Mammary microvascular endothelial cell (primary cell): ENCODE results near the gene DNAAF3. TPM values are rescaled to one million over a fixed set of nuclear protein-coding genes. Genes with fewer than 3 reads are reported as not detected.

Experiments used
- total RNA-seq: library from RNA; depleted of rRNA; stranded (reverse); fragments of >200 nt; gene quantifications from 2 replicates; pipeline ENCODE4 v1.2.3, GENCODE V29; 2015

Gene DNAAF3
- 0.79 and 1.8 TPM in 2 replicates for total RNA-seq

DNA sequence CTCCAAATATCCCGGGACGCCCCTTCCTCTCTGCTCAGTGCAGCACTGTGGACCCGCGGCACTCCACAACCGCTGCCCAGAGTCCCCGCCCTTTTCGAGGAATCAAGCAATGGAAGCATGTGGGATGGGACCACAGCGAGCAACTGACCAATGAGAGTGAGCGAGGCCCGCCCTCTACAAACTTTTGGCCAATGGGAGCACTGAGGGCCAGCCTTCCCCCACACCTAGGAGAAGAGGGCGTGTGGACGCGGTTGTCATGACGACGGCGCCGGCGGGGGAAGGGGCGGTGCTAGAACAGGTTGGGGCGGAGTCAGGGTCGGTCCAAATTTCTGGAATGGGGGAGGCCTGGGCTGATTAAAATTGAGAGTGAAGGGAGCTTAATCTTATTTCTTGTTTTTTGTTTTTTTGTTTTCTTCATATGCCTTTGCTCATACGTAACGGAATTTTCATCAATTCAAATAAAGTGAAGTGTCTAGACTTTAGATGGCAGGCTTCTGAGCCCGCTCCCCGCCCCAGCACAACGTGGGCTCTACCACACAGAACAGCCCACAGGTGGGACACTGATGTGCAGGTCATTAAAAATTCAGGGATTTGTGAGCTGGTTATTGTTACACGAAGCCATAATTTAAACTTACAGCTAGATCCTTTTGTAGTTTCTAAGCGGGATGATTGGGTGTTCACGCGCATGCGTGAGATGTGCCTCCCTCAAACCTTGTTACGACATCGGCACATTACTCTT, at the start of gene DNAAF3:
Gene DNAAF3 (minus strand): TSS at position 84 of the 739 bp plus-strand sequence. CDS start 200 bp downstream, outside the sequence.

DNA sequence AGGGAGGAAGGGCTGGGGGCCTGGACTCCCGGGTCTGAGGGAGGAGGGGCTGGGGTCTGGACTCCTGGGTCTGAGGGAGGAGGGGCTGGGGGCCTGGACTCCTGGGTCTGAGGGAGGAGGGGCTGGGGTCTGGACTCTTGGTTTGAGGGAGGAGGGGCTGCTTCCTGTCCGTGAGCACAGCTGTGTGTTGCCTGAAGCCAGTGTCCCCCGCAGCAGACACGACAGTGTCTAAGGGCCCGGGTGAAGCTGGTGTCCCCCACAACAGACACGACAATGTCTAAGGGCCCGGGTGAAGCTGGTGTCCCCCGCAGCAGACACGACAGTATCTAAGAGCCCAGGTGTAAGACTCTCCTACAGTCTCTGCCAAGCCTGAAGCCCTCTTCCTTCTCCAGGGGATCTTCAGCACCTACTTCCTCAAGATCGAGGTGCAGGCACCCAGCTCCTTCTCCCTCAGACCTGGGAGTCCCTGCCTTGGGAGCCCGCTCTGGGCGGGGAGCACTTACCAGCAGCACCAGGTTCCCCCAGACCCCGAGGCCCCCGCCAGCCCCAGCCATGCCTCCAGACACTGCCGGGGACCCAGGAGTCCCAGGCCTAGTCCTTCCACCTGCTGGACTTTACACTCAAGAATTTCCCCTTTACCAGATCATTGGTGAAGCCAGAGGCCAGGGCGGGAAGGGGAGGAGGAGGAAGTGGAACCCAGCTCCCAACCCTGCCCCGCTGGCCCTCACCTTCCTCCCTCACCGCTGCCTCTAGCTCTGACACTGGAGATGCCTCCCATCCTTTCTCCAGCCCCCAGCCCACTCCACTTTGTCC, 42.7 kb upstream of the DNAAF3 start, which contains the start of gene PTPRH:
Gene PTPRH (minus strand): TSS at position 622 of the 813 bp plus-strand sequence. CDS start 68 bp downstream, at position 554.

DNA sequence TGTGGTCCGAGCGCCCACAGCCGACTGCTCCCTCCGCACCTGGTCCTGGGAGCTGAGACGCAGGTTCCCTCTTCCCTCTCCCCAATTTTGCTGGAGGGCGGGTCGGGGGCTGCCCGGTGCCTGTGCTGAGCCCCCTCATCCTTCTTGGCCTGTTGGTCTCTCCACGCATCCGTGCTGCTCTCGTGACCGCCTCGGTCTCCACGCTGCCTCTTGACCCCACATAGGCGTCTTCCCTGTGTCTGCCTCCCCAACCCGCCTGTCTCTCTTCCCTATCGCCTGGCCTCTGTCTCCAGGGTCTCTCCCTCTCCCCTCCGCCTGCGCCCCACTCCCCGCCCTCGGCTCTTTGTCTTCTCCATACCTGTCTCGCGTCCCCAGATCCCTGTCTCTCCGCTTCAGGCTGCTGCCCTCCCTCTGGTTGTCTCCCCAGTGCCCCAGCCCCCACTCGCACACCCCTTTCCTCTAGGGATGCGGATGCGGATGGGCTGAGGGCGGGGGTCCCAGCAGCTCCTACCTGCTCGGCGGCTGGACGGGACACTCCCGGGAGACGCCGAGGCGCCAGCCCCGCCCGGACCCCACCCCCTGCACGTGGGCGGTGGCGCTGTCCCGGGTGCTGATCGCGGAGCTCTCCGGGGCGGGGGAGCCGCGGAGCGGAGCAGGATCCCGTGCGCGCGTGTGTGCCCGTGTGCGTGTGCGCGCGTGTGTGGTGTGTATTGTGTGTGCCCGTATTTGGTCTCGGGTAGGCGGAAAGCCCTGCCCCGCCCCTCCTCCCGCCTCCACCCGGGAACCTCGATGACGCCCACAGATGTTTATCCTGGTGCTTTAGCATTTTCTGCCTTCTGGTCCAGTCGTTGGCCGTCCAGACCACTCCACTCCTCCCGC, 13.4 kb upstream of the DNAAF3 start, which contains the start of gene SYT5:
Gene SYT5 (minus strand): TSS at position 684 of the 879 bp plus-strand sequence. CDS start 1,248 bp downstream, outside the sequence.

DNA sequence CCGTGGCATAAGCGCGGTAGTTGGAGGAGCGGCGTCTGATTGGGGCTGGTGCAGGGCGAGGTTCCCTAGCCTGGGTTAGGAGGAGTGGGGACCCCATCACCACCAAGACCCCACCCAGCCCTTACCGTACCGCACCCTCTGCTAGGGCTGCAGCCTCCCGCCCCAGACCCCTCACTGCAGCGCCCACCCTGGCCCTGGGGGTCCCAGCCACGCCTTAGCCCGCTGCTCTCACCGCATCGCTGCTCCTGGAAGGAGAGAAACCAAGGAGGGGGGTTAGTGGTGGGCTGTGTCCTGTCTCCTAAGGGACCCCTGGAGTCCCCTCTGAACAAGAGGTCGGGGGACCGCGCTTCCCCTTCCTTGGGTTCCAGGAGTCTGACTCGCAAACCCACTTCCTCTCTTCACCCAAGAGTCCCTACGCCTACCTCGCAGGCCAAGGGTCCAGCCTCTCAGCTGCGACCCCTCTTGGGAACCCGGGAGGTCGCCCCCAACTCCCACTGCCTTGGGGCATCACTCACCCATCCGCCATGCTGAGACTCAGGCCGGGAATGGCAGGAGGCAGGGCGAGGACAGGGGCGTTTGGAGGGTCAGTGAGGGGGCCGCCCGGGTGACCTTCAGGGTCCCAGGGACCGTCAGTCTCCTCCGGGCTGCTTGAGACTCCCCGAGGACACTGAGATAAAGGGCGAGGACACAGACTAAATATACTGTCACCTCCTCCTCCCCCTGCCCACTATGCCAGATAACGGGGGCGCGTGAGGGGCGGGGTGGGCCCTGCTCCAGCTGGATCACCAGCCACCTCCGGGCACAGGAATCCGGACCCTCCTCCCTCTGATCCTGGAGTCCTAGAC, 9.1 kb downstream of the DNAAF3 start, which contains the start of gene TNNI3:
Gene TNNI3 (minus strand): TSS at position 669 of the 845 bp plus-strand sequence. CDS start 143 bp downstream, at position 526.

DNA sequence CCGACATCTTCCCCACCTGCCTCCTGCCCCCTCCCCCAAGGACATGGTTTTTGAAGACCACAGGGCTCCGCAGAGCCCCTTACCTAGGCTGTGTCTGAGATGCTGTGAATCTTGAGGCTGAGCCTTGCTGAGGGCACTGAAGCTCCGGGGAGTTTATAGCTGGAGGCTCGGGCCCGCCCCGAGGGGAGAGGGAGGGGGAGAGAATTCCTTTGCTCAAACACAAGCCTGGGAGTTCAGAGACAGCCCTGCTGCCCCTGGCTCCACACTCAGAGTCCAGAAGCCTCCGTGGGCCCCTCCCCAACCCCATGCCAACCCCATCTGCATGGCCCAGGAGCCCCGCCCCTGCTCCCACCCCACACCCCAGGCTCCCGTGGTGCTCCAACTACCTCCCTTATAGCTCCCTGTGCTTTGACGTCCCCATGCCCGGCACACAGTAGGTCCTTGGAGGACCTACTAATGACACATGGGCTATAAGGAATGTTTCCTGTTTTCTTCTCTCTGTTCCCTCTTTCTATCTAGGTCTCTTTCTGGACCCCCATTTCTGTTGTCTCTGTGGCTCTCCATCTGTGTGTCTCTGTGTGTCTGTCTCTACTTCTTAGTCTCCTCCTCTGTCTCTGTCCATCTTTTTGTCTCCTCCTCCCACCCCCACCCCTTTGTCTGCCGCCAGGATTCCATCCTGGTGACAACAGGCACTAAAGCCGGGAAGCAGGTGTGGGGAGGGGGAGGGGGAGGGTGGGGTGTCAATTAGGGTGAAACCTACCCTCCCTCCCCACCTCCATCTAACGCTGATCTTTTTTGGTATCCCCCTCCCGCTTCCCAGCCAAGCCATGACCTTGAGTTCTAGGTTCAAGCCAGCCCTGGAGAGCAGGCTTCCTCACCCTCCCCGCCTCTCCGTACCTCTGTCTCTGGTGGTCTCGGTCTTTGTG, 17.1 kb downstream of the DNAAF3 start, which contains the start of gene TNNT1:
Gene TNNT1 (minus strand): TSS at position 129 of the 926 bp plus-strand sequence. CDS start 2,049 bp downstream, outside the sequence.

DNA sequence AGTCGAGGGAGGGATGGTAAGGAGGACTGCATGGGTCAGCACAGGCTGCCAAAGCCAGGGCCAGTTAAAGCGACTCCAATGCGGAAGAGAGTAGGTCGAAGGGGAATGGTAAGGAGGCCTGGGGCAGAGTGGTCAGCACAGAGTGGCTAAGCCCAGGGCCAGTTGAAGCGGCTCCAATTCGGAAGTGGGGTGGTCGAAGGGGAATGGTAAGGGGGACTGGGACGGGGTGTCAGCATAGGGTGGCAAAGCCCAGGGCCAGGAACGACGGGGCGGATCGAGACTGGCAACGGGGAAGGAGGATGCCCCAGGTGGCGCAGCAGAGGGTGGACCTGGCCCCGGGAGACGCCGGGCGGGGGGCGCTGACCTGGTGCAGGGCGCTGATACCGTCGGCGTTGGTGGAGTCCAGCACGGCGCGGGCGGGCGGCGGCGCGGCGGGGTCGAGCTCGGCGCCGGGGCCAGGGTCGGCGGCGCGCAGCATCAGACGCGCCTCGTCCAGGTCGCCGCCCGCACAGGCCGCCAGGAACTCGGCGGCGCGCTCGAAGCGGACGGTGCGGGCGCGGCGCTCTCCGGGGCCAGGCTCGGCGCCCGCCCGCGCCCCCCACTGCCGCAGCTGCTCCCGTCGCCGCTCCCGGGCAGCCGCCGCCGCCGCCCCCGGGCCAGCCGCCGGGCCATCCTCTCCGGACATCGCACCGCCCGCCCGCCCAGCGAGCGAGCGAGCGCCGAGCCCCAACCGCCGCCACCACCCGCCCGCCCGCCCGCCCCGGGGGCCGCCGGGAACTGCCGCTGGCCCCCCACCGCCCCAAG, 49.4 kb downstream of the DNAAF3 start, which contains the start of gene PPP1R12C:
Gene PPP1R12C (minus strand): TSS at position 779 of the 804 bp plus-strand sequence. CDS start 94 bp downstream, at position 685.

Other genes with a start within 250 kb of the DNAAF3 start
- gene NLRP7, start 219.1 kb downstream of the DNAAF3 start, total RNA-seq, result not detected in 2 replicates
- 0.25 and 1.4 TPM in 2 replicates for gene NLRP2, start 200.2 kb downstream of the DNAAF3 start, total RNA-seq
- gene GP6, start 128.3 kb downstream of the DNAAF3 start, total RNA-seq, result not detected in 2 replicates
- 8.1 and 8.8 TPM in 2 replicates for gene RDH13, start 103.5 kb downstream of the DNAAF3 start, total RNA-seq
- gene EPS8L1, start 90.7 kb downstream of the DNAAF3 start, total RNA-seq, result 12.6 and 14.7 TPM in 2 replicates
- gene PPP1R12C, start 49.0 kb downstream of the DNAAF3 start, total RNA-seq, result 58.8 and 64.1 TPM in 2 replicates
- gene TNNT1, start 17.4 kb downstream of the DNAAF3 start, total RNA-seq, result 0.79 and 3.1 TPM in 2 replicates
- gene TNNI3, start 8.9 kb downstream of the DNAAF3 start, total RNA-seq, result not detected in 2 replicates
- gene SYT5, start 13.7 kb upstream of the DNAAF3 start, total RNA-seq, result not detected in 2 replicates
- 3.1 and 5.3 TPM in 2 replicates for gene PTPRH, start 42.9 kb upstream of the DNAAF3 start, total RNA-seq
- 0.27 and 1.7 TPM in 2 replicates for gene TMEM86B, start 62.1 kb upstream of the DNAAF3 start, total RNA-seq
- 44.7 and 51.5 TPM in 2 replicates for gene PPP6R1, start 92.4 kb upstream of the DNAAF3 start, total RNA-seq
- 44.3 and 63.8 TPM in 2 replicates for gene HSPBP1, start 113.5 kb upstream of the DNAAF3 start, total RNA-seq
- gene BRSK1, start 117.4 kb upstream of the DNAAF3 start, total RNA-seq, result 0.25 and 0.27 TPM in 2 replicates
- gene TMEM150B, start 158.7 kb upstream of the DNAAF3 start, total RNA-seq, result not detected in 2 replicates
- 6.3 and 6.6 TPM in 2 replicates for gene KMT5C, start 173.3 kb upstream of the DNAAF3 start, total RNA-seq
- gene COX6B2, start 188.1 kb upstream of the DNAAF3 start, total RNA-seq, result not detected in 2 replicates
- gene GARIN5B, start 196.6 kb upstream of the DNAAF3 start, total RNA-seq, result not detected in 2 replicates
- gene IL11, start 203.8 kb upstream of the DNAAF3 start, total RNA-seq, result not detected in 2 replicates
- gene TMEM190, start 210.2 kb upstream of the DNAAF3 start, total RNA-seq, result not detected in 2 replicates
- not detected in 2 replicates for gene TMEM238, start 217.7 kb upstream of the DNAAF3 start, total RNA-seq
- 251 and 353 TPM in 2 replicates for gene RPL28, start 219.3 kb upstream of the DNAAF3 start, total RNA-seq
- gene UBE2S, start 241.2 kb upstream of the DNAAF3 start, total RNA-seq, result 153 and 158 TPM in 2 replicates